ENCODE results near the gene DPYD.

The DPYD gene

DNA sequence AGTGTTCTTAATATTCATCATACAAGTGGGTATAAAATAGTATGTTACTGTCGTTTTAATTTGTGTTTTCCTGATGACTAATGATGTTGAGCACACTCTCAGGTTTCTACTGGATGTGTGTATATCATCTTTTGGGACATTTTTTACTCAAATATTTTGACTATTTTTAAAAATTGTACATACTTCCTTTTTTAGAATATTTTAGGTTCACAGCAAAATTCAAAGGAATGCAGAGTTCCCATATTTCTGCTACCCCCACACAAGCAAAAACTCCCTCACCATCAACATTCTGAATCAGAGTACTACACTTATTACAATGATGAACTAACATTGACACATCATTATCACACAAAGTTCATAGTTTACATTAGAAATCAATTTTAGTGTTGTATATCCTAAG lies 114.5 kb downstream of the DPYD start:
- TF ChIP-seq, protein P1, sequence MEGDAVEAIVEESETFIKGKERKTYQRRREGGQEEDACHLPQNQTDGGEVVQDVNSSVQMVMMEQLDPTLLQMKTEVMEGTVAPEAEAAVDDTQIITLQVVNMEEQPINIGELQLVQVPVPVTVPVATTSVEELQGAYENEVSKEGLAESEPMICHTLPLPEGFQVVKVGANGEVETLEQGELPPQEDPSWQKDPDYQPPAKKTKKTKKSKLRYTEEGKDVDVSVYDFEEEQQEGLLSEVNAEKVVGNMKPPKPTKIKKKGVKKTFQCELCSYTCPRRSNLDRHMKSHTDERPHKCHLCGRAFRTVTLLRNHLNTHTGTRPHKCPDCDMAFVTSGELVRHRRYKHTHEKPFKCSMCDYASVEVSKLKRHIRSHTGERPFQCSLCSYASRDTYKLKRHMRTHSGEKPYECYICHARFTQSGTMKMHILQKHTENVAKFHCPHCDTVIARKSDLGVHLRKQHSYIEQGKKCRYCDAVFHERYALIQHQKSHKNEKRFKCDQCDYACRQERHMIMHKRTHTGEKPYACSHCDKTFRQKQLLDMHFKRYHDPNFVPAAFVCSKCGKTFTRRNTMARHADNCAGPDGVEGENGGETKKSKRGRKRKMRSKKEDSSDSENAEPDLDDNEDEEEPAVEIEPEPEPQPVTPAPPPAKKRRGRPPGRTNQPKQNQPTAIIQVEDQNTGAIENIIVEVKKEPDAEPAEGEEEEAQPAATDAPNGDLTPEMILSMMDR (IDR thresholded peaks at IDR 0.05; ENCODE audit: low read depth, low read length) = no peak
- no peak overlapping the region for H3K4me3 ChIP-seq (ENCODE audit: low read depth, low read length)
- DNase-seq (ENCODE audit: low read depth, low spot score) = no peak
- in situ Hi-C loops (cut with HindIII; ENCODE audit: low sequenced_read_pairs) = no loop called here

DNA sequence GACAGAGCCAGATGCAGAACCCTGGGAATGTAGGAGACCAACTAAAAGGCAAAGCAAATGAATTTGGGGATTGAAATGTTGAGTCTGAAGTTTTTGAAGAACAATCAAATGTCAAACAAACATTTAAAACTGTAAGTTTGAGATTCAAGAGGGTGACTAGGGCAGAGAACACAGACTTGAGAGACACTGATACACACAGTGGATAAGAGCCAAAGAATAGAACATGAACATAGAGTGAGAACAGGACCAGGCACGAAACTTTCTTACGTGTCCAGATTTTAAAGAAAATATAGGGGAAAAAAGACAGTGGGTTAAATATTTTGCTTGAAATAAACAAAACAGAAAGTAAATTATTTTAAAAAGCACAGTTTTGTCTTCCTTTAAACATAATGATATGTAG lies 115.7 kb downstream of the DPYD start:
- in situ Hi-C loops (cut with HindIII; ENCODE audit: low sequenced_read_pairs) = no loop called here
- TF ChIP-seq, protein P1 (IDR thresholded peaks at IDR 0.05; ENCODE audit: low read depth, low read length) = no peak
- H3K4me3 ChIP-seq (ENCODE audit: low read depth, low read length) = no peak overlapping the region
- DNase-seq (ENCODE audit: low read depth, low spot score) = no peak

DNA sequence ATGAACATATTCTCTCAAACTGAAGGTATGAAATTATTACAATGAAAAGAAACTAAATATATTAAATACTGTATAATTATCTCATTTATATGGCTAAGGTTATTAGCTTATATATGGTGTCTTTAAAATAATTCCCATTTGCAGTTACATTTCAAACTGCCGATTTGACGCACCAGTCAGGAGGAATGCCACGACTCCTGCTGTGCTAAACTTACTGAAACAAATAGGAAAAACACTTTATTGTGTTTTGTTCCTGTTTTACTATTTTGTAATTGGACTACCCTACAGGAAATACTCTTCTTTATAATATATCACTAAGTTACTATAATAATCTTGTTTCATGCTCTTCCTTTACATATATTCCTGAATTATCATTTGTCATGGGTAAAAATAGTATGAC lies 117.8 kb downstream of the DPYD start:
- no peak overlapping the region for H3K4me3 ChIP-seq (ENCODE audit: low read depth, low read length)
- TF ChIP-seq, protein P1 (IDR thresholded peaks at IDR 0.05; ENCODE audit: low read depth, low read length) = no peak
- in situ Hi-C loops (cut with HindIII; ENCODE audit: low sequenced_read_pairs) = no loop called here
- DNase-seq (ENCODE audit: low read depth, low spot score) = no peak

DNA sequence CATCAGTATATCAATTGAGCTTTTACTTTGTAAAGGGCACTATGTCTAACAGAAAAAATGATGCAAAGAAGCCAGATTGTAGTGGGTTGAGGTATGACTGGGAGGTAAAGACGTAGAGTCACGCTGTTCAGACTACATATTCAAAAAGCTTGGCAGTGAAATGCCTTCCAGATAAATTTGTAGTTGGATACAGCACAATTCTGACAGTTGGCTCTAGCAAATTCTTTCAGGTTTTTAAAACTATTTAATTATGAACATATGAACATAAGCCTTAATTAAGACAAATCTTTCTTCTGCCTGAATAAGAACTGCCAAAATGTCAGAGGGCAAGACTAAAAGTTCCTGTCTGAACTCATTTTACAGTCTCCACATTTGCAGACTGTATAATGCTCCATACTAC lies 118.8 kb downstream of the DPYD start:
- in situ Hi-C loops (cut with HindIII; ENCODE audit: low sequenced_read_pairs) = no loop called here
- TF ChIP-seq, protein P1 (IDR thresholded peaks at IDR 0.05; ENCODE audit: low read depth, low read length) = no peak
- DNase-seq (ENCODE audit: low read depth, low spot score) = no peak
- no peak overlapping the region for H3K4me3 ChIP-seq (ENCODE audit: low read depth, low read length)

DNA sequence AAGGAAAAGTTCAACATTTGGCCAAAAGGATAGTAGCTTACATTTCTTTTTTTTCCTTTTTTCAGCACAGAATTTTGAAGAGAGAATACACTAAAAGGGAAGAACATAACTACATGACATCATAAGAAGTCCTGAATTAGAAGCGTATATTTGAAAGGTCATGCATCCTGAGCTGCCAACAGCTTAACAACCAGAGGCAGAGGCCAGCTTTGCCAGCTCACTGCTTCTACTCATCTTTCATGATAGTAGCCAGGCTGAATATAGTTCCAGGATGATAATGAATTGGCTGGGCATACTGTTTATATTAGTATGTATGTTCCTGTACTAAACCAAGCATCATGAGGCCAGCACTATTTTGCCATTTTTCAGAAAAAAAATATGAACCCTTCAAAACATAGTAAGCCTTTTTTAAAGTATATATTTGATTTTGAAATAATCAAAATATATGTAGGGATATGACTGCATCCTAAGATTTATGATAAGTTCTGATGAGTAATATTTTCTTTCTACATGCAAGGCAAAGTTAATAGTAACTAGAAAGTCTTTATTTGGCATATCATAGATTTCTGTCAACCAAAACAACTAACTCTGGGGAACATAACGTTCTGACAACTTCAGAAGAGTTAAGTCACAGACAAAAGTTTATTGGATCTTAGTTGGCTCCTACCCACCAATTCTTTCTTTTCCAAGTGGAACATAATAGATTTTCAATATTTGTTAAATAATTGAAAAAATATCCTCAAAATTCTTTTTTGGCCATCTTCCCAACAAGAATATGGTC lies 123.2 kb downstream of the DPYD start:
- no peak overlapping the region for H3K4me3 ChIP-seq (ENCODE audit: low read depth, low read length)
- in situ Hi-C loops (cut with HindIII; ENCODE audit: low sequenced_read_pairs) = no loop called here
- TF ChIP-seq, protein P1 (IDR thresholded peaks at IDR 0.05; ENCODE audit: low read depth, low read length) = no peak
- peak; percentile 22 for DNase-seq (ENCODE audit: low read depth, low spot score)

DNA sequence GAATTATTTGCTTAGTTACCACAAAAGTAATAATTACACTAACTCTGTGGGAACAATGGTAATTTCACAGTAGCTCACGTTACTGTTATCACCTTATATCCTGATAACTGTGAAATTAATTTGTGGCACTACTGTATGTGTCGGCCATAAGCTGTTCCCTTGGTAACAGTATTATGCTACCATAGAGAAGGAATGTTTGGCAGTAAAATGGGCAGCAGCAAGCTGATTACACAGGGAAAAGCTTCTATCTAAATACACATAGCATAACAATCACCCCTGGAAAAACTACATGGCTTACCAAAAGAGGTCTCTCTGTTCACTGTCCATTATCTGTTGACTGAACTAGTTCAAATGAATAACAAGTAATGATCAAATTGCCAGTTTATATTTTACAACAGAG lies 124.1 kb downstream of the DPYD start:
- no peak overlapping the region for H3K4me3 ChIP-seq (ENCODE audit: low read depth, low read length)
- DNase-seq (ENCODE audit: low read depth, low spot score) = peak; percentile 23
- TF ChIP-seq, protein P1 (IDR thresholded peaks at IDR 0.05; ENCODE audit: low read depth, low read length) = no peak
- in situ Hi-C loops (cut with HindIII; ENCODE audit: low sequenced_read_pairs) = no loop called here
